ENCODE data around the gene GALR3.
"Not testable (repeated sequence)": the region's sequence is repeated elsewhere in the genome, so short reads cannot be mapped to it uniquely, and the experiment has no call there.

Gene GALR3

GRCh38 chr22:37823134-37823985 is at the start of gene GALR3:
TSS of gene GALR3 (plus strand) at chr22:37823382. CDS start at chr22:37823407, 25 bp downstream.
- DNase-seq = no peak

DNA sequence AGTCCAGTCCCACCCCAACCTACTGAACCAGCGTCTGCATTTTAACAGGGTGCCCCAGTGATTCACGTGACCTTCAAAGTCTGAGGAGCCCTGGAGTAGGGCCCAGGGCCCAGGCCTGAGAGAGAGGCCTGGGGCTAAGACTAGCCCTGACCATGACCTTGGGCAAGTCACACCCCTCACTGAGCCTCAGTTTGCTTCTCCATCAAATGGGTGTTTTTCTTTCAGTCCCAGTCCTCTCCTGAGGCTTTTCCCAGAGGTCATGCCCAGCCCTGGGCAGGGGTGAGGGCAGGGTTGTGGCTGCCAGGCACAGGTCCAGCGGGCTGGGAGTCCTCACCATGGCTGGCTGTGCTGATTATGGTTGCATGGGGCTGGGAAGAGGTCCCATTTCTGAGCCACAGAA is 48.5 kb upstream of the GALR3 start:
- DNase-seq = no peak

GRCh38 chr22:37775785-37776638 is 47.2 kb upstream of the GALR3 start:
- no peak for DNase-seq

- DNase-seq = no peak
Observed at GRCh38 chr22:37776639-37777005, 46.6 kb upstream of the GALR3 start.

GRCh38 chr22:37777122-37777687 is 46.0 kb upstream of the GALR3 start:
- DNase-seq = peak; percentile 40

- no peak for DNase-seq
Observed at GRCh38 chr22:37778370-37779009, 44.7 kb upstream of the GALR3 start.

- no peak for DNase-seq
Observed at GRCh38 chr22:37781434-37782059, 41.6 kb upstream of the GALR3 start.

DNA sequence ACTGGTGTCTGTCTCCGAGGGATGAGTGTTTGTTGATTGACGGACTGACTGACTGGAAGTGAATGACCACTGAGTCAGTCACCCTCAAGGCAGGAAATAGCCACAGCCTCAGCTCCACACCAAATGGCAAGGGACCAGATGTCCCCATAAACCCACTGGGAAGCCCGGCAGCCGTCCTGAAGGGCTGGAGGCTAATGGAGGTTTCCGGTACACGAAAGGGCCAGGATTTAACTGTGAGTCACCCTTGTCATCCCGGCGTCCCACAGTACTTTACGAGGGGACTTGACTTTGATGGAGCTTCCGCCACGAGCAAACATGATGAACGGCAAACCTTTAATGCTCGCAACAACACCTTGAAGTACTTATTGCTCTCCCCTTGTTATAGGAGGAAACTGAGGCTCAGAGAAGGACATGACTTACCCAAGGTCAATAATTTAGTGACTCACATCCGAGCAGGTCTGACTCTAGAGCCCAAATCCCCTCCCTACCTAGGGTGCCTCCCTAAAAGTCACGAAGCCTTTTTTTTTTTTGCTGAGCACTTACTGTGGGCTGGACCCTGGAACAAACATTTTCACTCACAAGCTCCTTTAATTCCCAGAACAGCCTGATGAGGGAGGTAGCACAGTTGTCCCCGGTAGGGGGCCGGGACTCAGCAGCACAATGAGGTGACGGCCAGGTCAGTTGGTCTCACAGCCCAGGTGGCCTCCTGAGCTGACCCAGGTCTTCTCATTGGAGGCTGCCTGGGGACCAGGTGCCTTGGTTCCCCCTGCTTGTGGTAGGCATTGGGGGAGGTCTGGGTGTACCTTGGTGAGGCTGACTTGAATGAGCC is 40.6 kb upstream of the GALR3 start:
- DNase-seq = no peak

GRCh38 chr22:37784829-37785495 is 38.2 kb upstream of the GALR3 start:
- DNase-seq = peak; percentile 78

- DNase-seq = no peak
Observed at GRCh38 chr22:37790234-37790633, 32.9 kb upstream of the GALR3 start.

DNA sequence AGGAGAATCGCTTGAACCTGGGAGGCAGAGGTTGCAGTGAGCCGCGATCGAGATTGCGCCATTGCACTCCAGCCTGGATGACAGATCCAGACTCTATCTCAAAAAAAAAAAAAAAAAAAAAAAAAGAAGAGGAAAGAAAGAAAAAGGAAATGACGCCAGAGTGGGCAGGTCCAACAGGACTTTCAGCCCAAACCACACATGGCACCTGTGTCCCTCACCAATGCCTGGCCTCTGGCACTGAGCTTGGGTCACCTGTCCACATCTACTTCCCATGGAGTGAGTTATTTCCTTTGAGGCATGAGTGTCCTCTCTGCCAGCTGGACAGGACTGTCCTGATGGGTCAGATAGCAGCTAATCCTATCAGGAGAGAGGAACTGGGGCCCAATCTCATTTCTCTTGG is 30.7 kb upstream of the GALR3 start:
- no peak for DNase-seq

- DNase-seq = no peak
Observed at GRCh38 chr22:37794376-37794775, 28.8 kb upstream of the GALR3 start.

- DNase-seq = no peak
Observed at GRCh38 chr22:37796079-37796478, 27.1 kb upstream of the GALR3 start.

DNA sequence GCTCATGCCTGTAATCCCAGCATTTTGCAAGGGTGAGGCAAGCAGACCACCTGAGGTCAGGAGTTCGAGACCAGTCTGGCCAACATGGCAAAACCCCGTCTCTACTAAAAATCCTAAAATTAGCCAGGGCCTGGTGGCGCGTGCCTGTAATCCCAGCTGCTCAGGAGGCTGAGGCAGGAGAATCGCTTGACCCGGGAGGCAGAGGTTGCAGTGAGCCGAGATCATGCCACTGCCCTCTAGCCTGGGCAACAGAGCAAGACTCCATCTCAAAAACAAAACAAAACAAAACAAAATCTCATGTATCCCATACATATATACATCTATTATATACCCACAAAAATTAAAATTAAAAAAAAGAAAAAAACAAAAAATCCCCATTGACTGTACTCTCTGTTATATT is 25.9 kb upstream of the GALR3 start:
- DNase-seq = not testable (repeated sequence)

- no peak for DNase-seq
Observed at GRCh38 chr22:37797874-37798500, 25.2 kb upstream of the GALR3 start.

DNA sequence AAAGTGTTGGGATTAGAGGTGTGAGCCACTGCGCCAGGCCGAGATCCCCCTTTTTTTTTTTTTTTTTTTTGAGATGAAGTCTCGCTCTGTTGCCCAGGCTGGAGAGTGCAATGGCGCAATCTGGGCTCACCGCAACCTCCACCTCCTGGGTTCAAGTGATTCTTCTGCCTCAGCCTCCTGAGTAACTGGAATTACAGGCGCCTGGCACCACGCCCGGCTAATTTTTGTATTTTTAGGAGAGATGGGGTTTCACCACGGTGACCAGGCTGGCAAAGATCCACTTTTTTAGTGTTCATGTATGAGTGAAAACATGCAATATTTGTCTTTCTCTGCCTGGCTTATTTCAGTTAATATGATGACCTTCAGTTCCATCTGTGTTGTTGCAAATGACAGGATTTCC is 23.2 kb upstream of the GALR3 start:
- DNase-seq = not testable (repeated sequence)

DNA sequence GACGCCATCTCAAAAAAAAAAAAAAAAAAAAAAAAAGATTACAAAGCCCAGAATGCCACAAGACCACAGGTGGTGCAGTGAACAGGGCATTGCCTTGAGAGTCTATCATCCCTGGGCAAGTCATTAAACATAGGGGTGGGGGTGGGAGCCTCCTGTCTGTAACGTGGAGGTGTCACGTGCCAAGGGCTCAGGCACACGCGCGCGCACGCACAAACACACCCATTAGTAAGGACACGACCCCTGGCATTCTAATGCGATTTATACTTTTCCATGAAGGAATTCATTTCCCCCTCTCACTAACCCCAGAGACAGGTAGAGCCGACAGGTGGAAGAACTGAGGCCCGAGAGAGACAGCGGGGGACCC is 21.3 kb upstream of the GALR3 start:
- peak; percentile 87 for DNase-seq

GRCh38 chr22:37802310-37803194 is 20.6 kb upstream of the GALR3 start:
- DNase-seq = peak; percentile 87

DNA sequence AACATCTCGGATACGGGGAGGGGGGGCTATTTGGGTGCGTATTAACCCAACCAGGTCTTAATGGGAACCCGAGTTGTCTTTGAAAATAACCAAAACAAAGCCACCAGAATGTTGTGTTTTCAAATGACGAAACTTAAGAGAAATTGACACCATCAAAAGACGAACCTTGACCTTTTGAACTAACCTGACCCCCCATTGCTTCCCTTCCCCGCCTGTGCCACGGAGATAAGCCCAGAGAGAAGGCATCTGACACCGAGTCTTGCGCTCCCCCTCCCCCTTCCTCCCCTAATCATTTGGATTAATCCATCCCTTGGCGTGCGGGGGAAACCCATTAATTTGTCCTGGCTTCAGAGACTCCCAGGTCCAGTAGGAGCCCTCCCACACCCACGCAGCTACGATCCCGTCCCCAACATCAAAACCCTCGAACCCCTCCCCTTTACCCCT is 20.0 kb upstream of the GALR3 start:
- DNase-seq = no peak
